Endometrial microvascular endothelial cells (primary cell): ENCODE results near the gene AUH. TPM values are rescaled to one million over a fixed set of nuclear protein-coding genes. Genes with fewer than 3 reads are reported as not detected.

Experiments used
- in situ Hi-C: cut with HindIII; loops from 2 replicates; pipeline ENCODE4 v1.10.0; 2017; ENCODE audit warnings: low sequenced_read_pairs, low pct_unique_long_range_greater_than_20kb; ENCODE audit errors: inconsistent ontology term
- total RNA-seq: library from RNA; depleted of rRNA; stranded (reverse); fragments of >200 nt; gene quantifications from one replicate; pipeline ENCODE4 v1.2.3, GENCODE V29; 2015; ENCODE audit errors: inconsistent ontology term

Gene AUH
- total RNA-seq, 1 donor from 2014 or later: 3.4 TPM

DNA sequence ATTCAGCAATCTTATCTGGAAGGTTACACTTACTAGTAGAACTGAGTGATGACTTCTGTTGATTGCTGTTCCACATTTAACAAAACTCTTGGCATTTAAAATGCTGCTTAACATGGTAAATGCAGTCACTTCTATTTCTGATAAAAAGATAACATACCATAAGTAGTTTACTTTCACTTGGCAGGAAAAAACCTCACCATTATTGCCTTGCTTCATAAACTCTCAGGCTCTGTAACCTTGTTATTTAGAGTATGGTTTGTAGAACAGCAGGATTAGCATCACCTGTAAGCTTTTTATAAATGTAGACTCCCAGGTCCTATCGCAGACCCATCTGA is 55.5 kb downstream of the AUH start:
- in situ Hi-C loops: no loop called here

GRCh38 chr9:91305596-91306295 is 56.0 kb downstream of the AUH start:
- in situ Hi-C loops: no loop called here

DNA sequence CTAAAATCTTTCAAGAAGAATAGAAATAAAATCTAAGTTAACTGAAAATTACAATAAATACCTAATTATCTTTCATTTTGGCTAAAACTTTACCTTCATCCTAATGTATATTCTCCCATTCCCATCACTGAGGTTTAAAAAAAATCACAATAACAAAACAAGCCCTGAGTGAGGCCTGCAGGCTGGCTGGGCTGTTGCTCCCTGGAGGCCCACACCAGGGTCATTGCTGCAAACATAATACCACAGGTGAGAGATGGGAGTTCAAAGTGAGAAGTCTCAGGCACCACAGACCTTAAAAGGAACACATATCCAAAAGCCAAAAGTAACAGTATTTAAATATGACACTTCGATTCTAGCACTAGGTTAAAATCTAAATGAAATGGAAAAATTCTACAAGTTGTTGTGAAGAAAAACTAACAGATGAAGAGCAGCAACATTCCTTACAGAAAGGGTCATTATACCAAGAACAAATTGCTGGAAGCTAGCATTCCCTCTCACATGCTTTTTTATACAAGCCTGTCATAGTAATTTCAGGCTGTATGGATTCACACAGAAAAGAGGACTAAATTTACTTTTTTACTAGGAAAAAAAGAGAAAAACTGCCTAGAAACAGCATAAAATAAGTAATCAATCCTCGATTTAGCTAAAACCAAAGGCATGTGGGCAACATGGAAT is 57.8 kb downstream of the AUH start:
- in situ Hi-C loops: no loop called here

GRCh38 chr9:91302831-91303230 is 58.9 kb downstream of the AUH start:
- in situ Hi-C loops: no loop called here

- in situ Hi-C loops: no loop called here
Measured at GRCh38 chr9:91301161-91301560, 60.6 kb downstream of the AUH start.

GRCh38 chr9:91298311-91298710 is 63.4 kb downstream of the AUH start:
- in situ Hi-C loops: no loop called here

GRCh38 chr9:91297306-91297705 is 64.4 kb downstream of the AUH start:
- in situ Hi-C loops: no loop called here

- in situ Hi-C loops: no loop called here
Measured at GRCh38 chr9:91296354-91296753, 65.4 kb downstream of the AUH start.

- in situ Hi-C loops: no loop called here
Measured at GRCh38 chr9:91295357-91295756, 66.4 kb downstream of the AUH start.

GRCh38 chr9:91291866-91292265 is 69.9 kb downstream of the AUH start:
- in situ Hi-C loops: no loop called here

- in situ Hi-C loops: no loop called here
Measured at GRCh38 chr9:91289244-91289643, 72.5 kb downstream of the AUH start.

DNA sequence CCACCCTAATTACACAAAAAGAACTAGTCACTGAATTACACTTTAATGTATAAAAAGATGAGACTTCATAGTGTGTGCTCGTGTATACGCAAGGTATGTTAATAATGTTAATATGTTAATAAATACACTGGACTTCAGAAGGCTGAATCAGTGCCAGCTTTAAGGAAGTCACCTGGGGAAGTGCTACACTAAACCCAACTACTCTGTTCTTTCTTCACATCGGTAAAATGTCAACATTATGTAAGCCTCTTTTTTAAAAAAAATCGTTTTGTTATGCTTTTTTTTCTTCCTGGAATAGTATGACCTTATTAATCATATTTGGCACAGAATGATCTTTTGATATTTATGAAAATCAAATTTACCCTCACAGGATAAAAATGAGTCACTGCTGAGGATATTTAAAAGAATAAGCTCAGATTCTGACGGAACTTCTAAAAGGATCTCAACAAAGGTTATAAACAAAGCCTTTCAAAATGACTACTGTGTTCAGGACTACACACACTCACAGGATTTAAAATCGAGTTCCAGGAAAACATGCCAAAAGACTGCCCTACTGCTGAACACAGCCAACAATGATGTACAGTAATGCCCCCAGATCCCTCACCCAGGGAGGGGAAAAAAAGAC is 75.9 kb downstream of the AUH start:
- in situ Hi-C loops: no loop called here

DNA sequence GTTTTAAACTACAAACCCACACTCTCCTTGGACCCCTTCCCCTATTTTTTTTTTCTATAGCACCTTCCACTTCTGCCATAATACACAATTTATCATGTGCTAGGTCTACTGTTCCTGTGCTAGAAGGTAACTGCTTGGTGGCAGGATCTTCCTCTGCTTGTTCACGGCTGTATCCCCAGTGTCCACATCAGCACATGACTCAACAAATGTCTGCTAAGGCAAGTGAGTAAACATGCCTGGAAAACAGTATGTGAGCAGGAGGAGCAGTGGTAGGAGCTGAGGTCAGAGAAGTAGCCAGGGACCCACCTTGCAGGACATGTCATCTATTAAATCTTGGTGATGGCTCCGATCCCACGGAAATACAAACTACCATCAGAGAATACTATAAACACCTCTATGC is 79.4 kb downstream of the AUH start:
- in situ Hi-C loops: no loop called here

GRCh38 chr9:91279296-91280204 is 82.2 kb downstream of the AUH start:
- in situ Hi-C loops: no loop called here

- in situ Hi-C loops: no loop called here
Measured at GRCh38 chr9:91276513-91276912, 85.2 kb downstream of the AUH start.

GRCh38 chr9:91275655-91276054 is 86.1 kb downstream of the AUH start:
- in situ Hi-C loops: no loop called here

- in situ Hi-C loops: no loop called here
Measured at GRCh38 chr9:91274949-91275492, 86.7 kb downstream of the AUH start.

DNA sequence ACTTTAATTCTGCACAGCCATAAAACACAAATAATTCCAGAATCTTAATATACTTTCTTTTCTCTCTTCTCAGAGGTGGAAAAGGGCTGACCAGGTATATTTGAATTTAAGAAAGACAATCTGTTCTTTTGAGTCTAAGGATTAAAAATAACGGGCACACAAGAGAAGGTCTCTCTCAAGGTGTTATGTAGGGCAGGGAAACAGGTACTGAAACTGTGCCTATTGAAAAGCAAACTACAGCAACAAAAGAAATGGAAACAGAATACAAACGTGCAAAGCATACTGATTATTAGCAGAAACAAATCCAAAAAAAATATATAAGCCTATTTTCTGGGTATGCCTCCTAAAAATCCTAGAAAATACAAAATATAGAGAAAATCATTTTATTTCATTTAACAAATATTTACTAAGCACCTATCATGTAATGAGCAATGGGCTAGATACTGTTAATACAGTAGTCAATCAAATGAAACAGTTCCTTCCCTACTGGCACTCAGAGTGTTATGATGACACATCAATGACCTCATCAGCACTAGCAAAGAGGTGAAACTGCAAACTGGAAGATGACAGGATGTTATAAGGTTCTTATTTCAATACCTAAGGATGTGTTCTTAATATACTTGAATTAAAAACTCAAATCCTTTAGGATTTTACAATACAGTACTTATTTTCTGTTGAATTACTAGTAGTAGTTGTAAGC is 87.7 kb downstream of the AUH start:
- in situ Hi-C loops: no loop called here

DNA sequence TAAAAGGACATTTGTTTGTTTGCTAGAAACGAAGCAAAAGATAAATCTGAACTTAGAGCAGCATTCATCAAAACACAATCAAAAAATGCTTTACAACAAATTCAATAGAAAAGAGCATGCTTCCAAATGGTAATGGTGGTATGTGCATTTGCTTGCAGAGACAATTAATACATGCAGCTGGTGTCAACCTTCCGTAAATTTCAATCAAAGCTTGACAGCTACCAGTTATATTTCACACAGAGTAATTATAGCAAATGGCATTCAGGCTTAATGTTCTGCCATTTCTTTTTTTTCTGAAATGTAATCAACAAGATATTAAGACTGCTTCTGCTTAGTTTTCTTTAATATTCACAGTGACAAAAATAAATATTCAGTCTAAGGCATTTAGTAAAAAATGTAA is 90.6 kb downstream of the AUH start:
- in situ Hi-C loops: no loop called here
